LNCaP clone FGC (cell line): ENCODE measurements around the gene TMEM63A.
A peak's percentile ranks its signal among the peaks of the same experiment; 100 is the strongest.
"Not testable (repeated sequence)": the region's sequence is repeated elsewhere in the genome, so short reads cannot be mapped to it uniquely, and the experiment has no call there.

Experiments
- DNase-seq: peaks from one replicate; pipeline ENCODE4 v3.0.0-alpha.2; 2011; ENCODE audit warnings: low read depth
- H3K4me3 ChIP-seq: 2 replicates; pipeline ENCODE4 v1.5.1; 2011; ENCODE audit warnings: mild to moderate bottlenecking, low read depth, low read length, control low read depth
- CTCF ChIP-seq: IDR thresholded peaks from 2 replicates; pipeline ENCODE4 v1.5.1; 2012; ENCODE audit warnings: mild to moderate bottlenecking; ENCODE audit not compliant: control insufficient read depth, insufficient read depth; ENCODE audit errors: extremely low read depth

Gene TMEM63A

GRCh38 chr1:225881959-225882693 lies at the start of gene TMEM63A:
TSS of gene TMEM63A (minus strand) at chr1:225882380. CDS start at chr1:225877580, 4,800 bp downstream.
- TF ChIP-seq CTCF = peak; percentile 47
- H3K4me3 ChIP-seq = peak within 1 kb of the TSS; percentile 90
- DNase-seq = peak; percentile 41

- TF ChIP-seq CTCF = no peak
- DNase-seq = no peak
- no peak overlapping the region for H3K4me3 ChIP-seq
Measured at GRCh38 chr1:225931270-225932136, 49.3 kb upstream of the TMEM63A start.

GRCh38 chr1:225930566-225930965 lies 48.4 kb upstream of the TMEM63A start:
- no peak for DNase-seq
- TF ChIP-seq CTCF = no peak
- no peak overlapping the region for H3K4me3 ChIP-seq

- DNase-seq = not testable (repeated sequence)
Measured at GRCh38 chr1:225929462-225929861, 47.3 kb upstream of the TMEM63A start.

GRCh38 chr1:225928186-225929175 lies 46.3 kb upstream of the TMEM63A start:
- no peak for TF ChIP-seq CTCF
- H3K4me3 ChIP-seq = no peak overlapping the region
- no peak for DNase-seq

More at GRCh38 chr1:225929462-225929861, 47.3 kb upstream of the TMEM63A start:
- H3K4me3 ChIP-seq = not testable (repeated sequence)

- H3K4me3 ChIP-seq = no peak overlapping the region
- no peak for TF ChIP-seq CTCF
- no peak for DNase-seq
Measured at GRCh38 chr1:225926551-225927113, 44.5 kb upstream of the TMEM63A start.
